Neural cell (in vitro differentiated cells): ENCODE measurements around the gene RPL37. TPM values are rescaled to one million over a fixed set of nuclear protein-coding genes. Genes with fewer than 3 reads are reported as not detected.

Experiments used
- H2AFZ ChIP-seq: fragments of 200-600, 300-800 bp; sonication (generic), shearing (Covaris generic); 2 replicates; pipeline ENCODE4 v1.6.0; 2014; ENCODE audit warnings: low read depth, mild to moderate bottlenecking, antibody characterized with exemption, low read length, moderate library complexity
- H3F3A ChIP-seq: fragments of 200-600 bp; shearing (Covaris generic); 2 replicates; pipeline ENCODE4 v1.6.1; 2016; ENCODE audit warnings: mild to moderate bottlenecking, moderate library complexity, mixed read lengths, antibody characterized with exemption, low read length; ENCODE audit not compliant: insufficient read depth, poor library complexity, severe bottlenecking
- H3K27ac ChIP-seq: fragments of 200-600, 300-800 bp; sonication (generic), shearing (Covaris generic); 2 replicates; pipeline ENCODE4 v1.5.1; 2014; ENCODE audit warnings: mild to moderate bottlenecking, low read length, moderate library complexity
- H3K27me3 ChIP-seq: fragments of 300-800, 200-600 bp; sonication (generic), shearing (Covaris generic); 2 replicates; pipeline ENCODE4 v1.6.0; 2014; ENCODE audit warnings: mild to moderate bottlenecking, low read depth, low read length, moderate library complexity; ENCODE audit not compliant: insufficient read depth
- H3K36me3 ChIP-seq: fragments of 300-800, 200-600 bp; sonication (generic), shearing (Covaris generic); 2 replicates; pipeline ENCODE4 v1.5.1; 2014; ENCODE audit warnings: mild to moderate bottlenecking, antibody characterized with exemption, low read length, moderate library complexity; ENCODE audit not compliant: insufficient read depth
- H3K4me2 ChIP-seq: fragments of 300-800, 200-600 bp; sonication (generic), shearing (Covaris generic); 2 replicates; pipeline ENCODE4 v1.6.0; 2014; ENCODE audit warnings: mild to moderate bottlenecking, low read length
- H3K4me3 ChIP-seq: fragments of 300-800, 200-600 bp; sonication (generic), shearing (Covaris generic); 2 replicates; pipeline ENCODE4 v1.5.1; 2014; ENCODE audit warnings: mild to moderate bottlenecking, low read length, moderate library complexity
- H3K79me2 ChIP-seq: fragments of 200-600 bp; shearing (Covaris generic); replicated peaks from 2 replicates; pipeline ENCODE4 v1.6.0; 2014; ENCODE audit warnings: mild to moderate bottlenecking, low read length, moderate library complexity; ENCODE audit not compliant: insufficient read depth
- H3K9ac ChIP-seq: fragments of 300-800, 200-600 bp; sonication (generic), shearing (Covaris generic); 2 replicates; pipeline ENCODE4 v1.6.1; 2016; ENCODE audit warnings: mild to moderate bottlenecking, low read length, mixed read lengths
- H3K9me2 ChIP-seq: fragments of 200-600 bp; shearing (Covaris generic); 2 replicates; pipeline ENCODE4 v1.6.1; 2016; ENCODE audit warnings: mild to moderate bottlenecking, low read length, mixed read lengths; ENCODE audit not compliant: insufficient read depth
- H3K9me3 ChIP-seq: fragments of 200-600, 300-800 bp; sonication (generic), shearing (Covaris generic); 2 replicates; pipeline ENCODE4 v1.6.1; 2016; ENCODE audit warnings: mild to moderate bottlenecking, mixed run types, low read length, moderate library complexity, mixed read lengths
- H4K20me1 ChIP-seq: fragments of 200-600 bp; shearing (Covaris generic); 2 replicates; pipeline ENCODE4 v1.6.1; 2016; ENCODE audit warnings: mild to moderate bottlenecking, mixed run types; ENCODE audit not compliant: insufficient read depth
- CTCF ChIP-seq: fragments of 450-650 bp; IDR thresholded peaks from 2 replicates; pipeline ENCODE4 v1.5.1; 2014; ENCODE audit warnings: antibody characterized with exemption, mild to moderate bottlenecking, moderate library complexity; ENCODE audit not compliant: poor library complexity, severe bottlenecking
- EP300 ChIP-seq: fragments of 450-650 bp; conservative IDR thresholded peaks from 2 replicates; pipeline ENCODE4 v1.6.1; 2014; ENCODE audit warnings: antibody characterized with exemption, mild to moderate bottlenecking, moderate library complexity; ENCODE audit not compliant: poor library complexity, severe bottlenecking
- EZH2 ChIP-seq: fragments of 200-600, 300-800 bp; shearing (Covaris generic), sonication (generic); IDR thresholded peaks from 2 replicates; pipeline ENCODE4 v1.6.1; 2014; ENCODE audit warnings: antibody characterized with exemption, low read length, borderline replicate concordance, mild to moderate bottlenecking; ENCODE audit not compliant: insufficient read depth, poor library complexity, severe bottlenecking
- MXI1 ChIP-seq: fragments of 450-650 bp; conservative IDR thresholded peaks from 2 replicates; pipeline ENCODE4 v1.6.1; 2014; ENCODE audit warnings: antibody characterized with exemption, mild to moderate bottlenecking; ENCODE audit not compliant: poor library complexity, severe bottlenecking
- POLR2AphosphoS5 ChIP-seq: IDR thresholded peaks from 2 replicates; pipeline ENCODE4 v1.6.1; 2012
- RAD21 ChIP-seq: fragments of 450-650 bp; conservative IDR thresholded peaks from 2 replicates; pipeline ENCODE4 v1.6.1; 2014; ENCODE audit warnings: antibody characterized with exemption, mild to moderate bottlenecking, moderate library complexity
- REST ChIP-seq: IDR thresholded peaks from 2 replicates; pipeline ENCODE4 v1.6.1; 2012; ENCODE audit warnings: borderline replicate concordance
- SMC3 ChIP-seq: fragments of 450-650 bp; conservative IDR thresholded peaks from 2 replicates; pipeline ENCODE4 v1.6.1; 2014; ENCODE audit warnings: antibody characterized with exemption, mild to moderate bottlenecking, moderate library complexity; ENCODE audit not compliant: poor library complexity
- TAF1 ChIP-seq: IDR thresholded peaks from 2 replicates; pipeline ENCODE4 v1.6.1; 2012; ENCODE audit warnings: low read depth
- polyA plus RNA-seq: library from polyadenylated mRNA; depleted of rRNA; stranded (reverse); fragments of >200 nt; gene quantifications from 2 replicates; pipeline ENCODE4 v1.2.3, GENCODE V29; 2014

The RPL37 gene
- polyA plus RNA-seq, 1 donor from 2014 or later = 107 TPM

- Histone ChIP-seq H4K20me1 (peaks cover 4% of the 10 kb centered on the region), H3K27ac (no peak overlapping the region)
- no peak for TF ChIP-seq POLR2AphosphoS5
- no peak for TF ChIP-seq SMC3
- no peak for TF ChIP-seq REST
- TF ChIP-seq RAD21 = no peak
- TF ChIP-seq CTCF = no peak
- TF ChIP-seq EZH2 = no peak
- no peak for TF ChIP-seq TAF1
- TF ChIP-seq MXI1 = no peak
- TF ChIP-seq EP300 = no peak
These were observed 6.0 kb downstream of the RPL37 start for GRCh38 chr5:40828690-40829661.

GRCh38 chr5:40828021-40828631, 6.9 kb downstream of the RPL37 start:
- H3K4me2 ChIP-seq = no peak overlapping the region

More at GRCh38 chr5:40828690-40829661, 6.0 kb downstream of the RPL37 start:
- Histone ChIP-seq H2AFZ (no peak overlapping the region), H3K9me2 (no peaks in the 10 kb centered on the region), H3K27me3 (no peaks in the 10 kb centered on the region), H3K4me3 (no peak overlapping the region), H3K79me2 (peaks cover 14% of the 10 kb centered on the region), H3K9ac (no peak overlapping the region), H3F3A (no peaks in the 10 kb centered on the region), H3K36me3 (peaks cover 15% of the 10 kb centered on the region), H3K4me2 (no peak overlapping the region), H3K9me3 (no peaks in the 10 kb centered on the region)

More at GRCh38 chr5:40828021-40828631, 6.9 kb downstream of the RPL37 start:
- H4K20me1 ChIP-seq = no peaks in the 10 kb centered on the region
- H2AFZ ChIP-seq = no peak overlapping the region
- peaks cover 7% of the 10 kb centered on the region for H3K79me2 ChIP-seq
- peaks cover 9% of the 10 kb centered on the region for H3K36me3 ChIP-seq
- TF ChIP-seq RAD21 = no peak
- no peak for TF ChIP-seq SMC3
- no peak for TF ChIP-seq REST
- TF ChIP-seq TAF1 = no peak
- no peak for TF ChIP-seq POLR2AphosphoS5
- no peak for TF ChIP-seq EZH2
- no peak for TF ChIP-seq CTCF
- TF ChIP-seq EP300 = no peak
- no peak for TF ChIP-seq MXI1
- H3F3A ChIP-seq = no peaks in the 10 kb centered on the region
- no peak overlapping the region for H3K27ac ChIP-seq
- H3K27me3 ChIP-seq = no peaks in the 10 kb centered on the region
- H3K9me3 ChIP-seq = no peaks in the 10 kb centered on the region
- no peak overlapping the region for H3K9ac ChIP-seq
- H3K4me3 ChIP-seq = no peak overlapping the region
- no peaks in the 10 kb centered on the region for H3K9me2 ChIP-seq
